PFSK-1 (cell line): ENCODE measurements around the gene TPH1.

Source experiments
- FOXP2 ChIP-seq: optimal IDR thresholded peaks from 2 replicates; pipeline ENCODE3; 2011; ENCODE audit warnings: borderline replicate concordance, control low read depth, inconsistent platforms; ENCODE audit not compliant: insufficient read depth; ENCODE audit errors: extremely low read length, extremely low read depth
- POLR2AphosphoS5 ChIP-seq: IDR thresholded peaks from 2 replicates; pipeline ENCODE4 v1.6.1; 2012; ENCODE audit warnings: low read depth, mild to moderate bottlenecking, control low read depth, low read length, moderate library complexity
- SIN3A ChIP-seq: IDR thresholded peaks from 2 replicates; pipeline ENCODE4 v1.6.1; 2012; ENCODE audit warnings: mild to moderate bottlenecking, low read length, moderate library complexity, borderline replicate concordance; ENCODE audit not compliant: insufficient read depth
- TAF1 ChIP-seq: IDR thresholded peaks from 2 replicates; pipeline ENCODE4 v1.6.1; 2012; ENCODE audit warnings: low read length, control low read depth, borderline replicate concordance; ENCODE audit not compliant: insufficient read depth
- TF ChIP-seq, protein P1 (sequence below), 2 experiments: IDR thresholded peaks; 2 replicates each; pipeline versions ENCODE4 v1.6.1 to v1.8.0; 2011 to 2012; ENCODE audit warnings: low read depth in 2 of 2, low read length in 2 of 2, control low read depth in 1 of 2, inconsistent platforms in 1 of 2, mild to moderate bottlenecking in 1 of 2, moderate library complexity in 1 of 2; ENCODE audit not compliant: insufficient read depth in 1 of 2

The TPH1 gene

DNA sequence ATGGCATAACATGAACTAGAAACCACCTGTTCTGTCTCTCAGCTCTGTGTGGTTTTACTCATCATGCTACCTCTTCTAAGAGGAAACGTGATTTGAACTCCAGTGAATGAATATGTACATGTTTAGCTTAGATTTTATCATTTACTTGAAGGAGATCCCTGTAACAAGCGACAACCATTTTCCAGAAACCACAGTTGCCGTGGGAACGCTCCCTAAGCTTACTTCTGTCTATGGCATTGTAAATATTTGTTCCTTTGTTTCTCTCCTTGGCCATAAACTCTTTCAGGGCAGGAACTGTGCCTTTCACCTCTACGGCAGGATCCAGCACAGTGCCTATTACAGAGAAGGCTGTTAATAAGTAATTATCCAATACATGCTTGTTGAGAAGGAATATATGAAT is 17.1 kb upstream of the TPH1 start:
- TF ChIP-seq POLR2AphosphoS5 = no peak
- TF ChIP-seq FOXP2 = no peak
- no peak for TF ChIP-seq TAF1
- TF ChIP-seq, protein P1, sequence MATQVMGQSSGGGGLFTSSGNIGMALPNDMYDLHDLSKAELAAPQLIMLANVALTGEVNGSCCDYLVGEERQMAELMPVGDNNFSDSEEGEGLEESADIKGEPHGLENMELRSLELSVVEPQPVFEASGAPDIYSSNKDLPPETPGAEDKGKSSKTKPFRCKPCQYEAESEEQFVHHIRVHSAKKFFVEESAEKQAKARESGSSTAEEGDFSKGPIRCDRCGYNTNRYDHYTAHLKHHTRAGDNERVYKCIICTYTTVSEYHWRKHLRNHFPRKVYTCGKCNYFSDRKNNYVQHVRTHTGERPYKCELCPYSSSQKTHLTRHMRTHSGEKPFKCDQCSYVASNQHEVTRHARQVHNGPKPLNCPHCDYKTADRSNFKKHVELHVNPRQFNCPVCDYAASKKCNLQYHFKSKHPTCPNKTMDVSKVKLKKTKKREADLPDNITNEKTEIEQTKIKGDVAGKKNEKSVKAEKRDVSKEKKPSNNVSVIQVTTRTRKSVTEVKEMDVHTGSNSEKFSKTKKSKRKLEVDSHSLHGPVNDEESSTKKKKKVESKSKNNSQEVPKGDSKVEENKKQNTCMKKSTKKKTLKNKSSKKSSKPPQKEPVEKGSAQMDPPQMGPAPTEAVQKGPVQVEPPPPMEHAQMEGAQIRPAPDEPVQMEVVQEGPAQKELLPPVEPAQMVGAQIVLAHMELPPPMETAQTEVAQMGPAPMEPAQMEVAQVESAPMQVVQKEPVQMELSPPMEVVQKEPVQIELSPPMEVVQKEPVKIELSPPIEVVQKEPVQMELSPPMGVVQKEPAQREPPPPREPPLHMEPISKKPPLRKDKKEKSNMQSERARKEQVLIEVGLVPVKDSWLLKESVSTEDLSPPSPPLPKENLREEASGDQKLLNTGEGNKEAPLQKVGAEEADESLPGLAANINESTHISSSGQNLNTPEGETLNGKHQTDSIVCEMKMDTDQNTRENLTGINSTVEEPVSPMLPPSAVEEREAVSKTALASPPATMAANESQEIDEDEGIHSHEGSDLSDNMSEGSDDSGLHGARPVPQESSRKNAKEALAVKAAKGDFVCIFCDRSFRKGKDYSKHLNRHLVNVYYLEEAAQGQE (IDR thresholded peaks at IDR 0.05; ENCODE audit: insufficient read depth in 1 of 2, low read depth in 2 of 2, low read length in 2 of 2) = no peak
- no peak for TF ChIP-seq SIN3A

DNA sequence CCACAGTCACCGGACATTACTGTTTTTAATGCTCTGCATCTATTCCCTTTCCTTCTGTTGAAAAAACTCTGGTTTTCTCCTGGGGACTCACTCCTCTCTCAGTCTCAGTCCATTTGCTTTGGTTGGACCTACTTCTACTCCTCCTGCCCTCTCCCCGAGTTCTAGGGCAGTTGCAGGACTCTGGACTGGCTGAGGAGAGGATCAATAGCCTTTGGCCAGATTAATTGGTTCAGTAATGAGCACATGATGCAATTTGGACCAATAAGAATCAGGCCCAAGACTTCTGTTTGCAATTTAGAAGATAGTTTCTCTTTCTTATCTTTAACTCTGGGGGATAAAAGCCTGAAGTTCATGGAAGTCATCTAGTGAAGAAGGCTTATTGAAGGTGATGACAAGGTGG is 15.3 kb upstream of the TPH1 start:
- TF ChIP-seq POLR2AphosphoS5 (no peak), FOXP2 (no peak), TAF1 (no peak), SIN3A (no peak)
- TF ChIP-seq, protein P1 (IDR thresholded peaks at IDR 0.05; ENCODE audit: insufficient read depth in 1 of 2, low read depth in 2 of 2, low read length in 2 of 2) = no peak

DNA sequence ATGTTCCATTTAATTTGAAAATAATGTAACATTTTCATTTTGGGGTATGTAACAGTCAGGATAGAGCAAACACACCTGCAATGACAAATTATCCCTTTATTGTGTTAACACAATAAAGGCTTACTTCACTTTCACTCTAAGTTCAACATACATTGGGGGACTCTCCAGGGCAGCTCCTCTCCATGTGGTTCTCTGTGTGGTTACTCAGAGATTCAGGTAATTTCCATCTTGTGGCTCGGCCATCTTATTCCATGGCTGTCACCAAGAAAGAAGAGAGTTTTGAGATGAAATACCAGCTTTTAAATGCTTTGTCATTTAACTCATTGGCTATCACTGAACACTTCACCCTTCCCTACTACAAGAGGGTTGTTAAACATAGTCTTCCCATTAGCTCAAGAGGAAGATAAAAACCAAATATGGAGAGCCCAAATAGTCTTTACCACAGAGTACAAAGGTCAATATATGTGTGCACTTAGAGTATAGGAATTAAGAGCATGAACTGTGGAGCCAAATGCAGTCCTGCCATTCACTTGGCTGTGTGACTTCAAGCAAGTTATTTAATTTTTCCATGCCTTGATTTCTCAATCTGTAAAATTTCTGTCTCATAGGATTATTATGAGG is 10.6 kb upstream of the TPH1 start:
- no peak for TF ChIP-seq TAF1
- TF ChIP-seq SIN3A = no peak
- TF ChIP-seq, protein P1 (IDR thresholded peaks at IDR 0.05; ENCODE audit: insufficient read depth in 1 of 2, low read depth in 2 of 2, low read length in 2 of 2) = no peak
- TF ChIP-seq FOXP2 = no peak
- no peak for TF ChIP-seq POLR2AphosphoS5

DNA sequence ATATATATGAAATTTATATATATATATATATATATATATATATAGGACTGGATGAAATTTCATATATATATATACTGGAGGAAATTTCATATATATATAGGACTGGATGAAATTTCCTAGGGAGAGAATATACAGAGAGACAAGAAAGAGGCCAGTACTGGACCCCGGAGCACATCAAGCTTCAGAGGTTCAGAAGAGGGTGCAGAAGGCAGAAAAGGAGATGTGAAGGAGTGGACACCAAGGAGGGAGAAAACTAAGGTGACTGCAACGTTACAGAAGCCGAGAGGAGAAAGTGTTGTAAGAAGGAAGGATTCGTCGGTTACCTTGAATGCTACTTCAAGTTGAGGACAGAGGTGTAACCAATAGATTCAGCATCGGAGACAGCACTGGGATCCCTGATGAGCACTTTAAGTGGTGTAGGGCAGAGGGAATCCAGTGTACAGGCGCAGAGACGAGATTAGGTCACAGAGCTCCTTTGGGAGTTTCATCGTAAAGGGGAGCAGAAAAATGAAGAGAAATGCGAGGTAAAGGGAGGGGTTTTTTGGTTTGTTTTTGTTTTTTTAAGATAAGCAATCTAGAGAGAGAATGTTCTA is 8.5 kb upstream of the TPH1 start:
- TF ChIP-seq SIN3A (no peak), TAF1 (no peak), POLR2AphosphoS5 (no peak), FOXP2 (no peak)

DNA sequence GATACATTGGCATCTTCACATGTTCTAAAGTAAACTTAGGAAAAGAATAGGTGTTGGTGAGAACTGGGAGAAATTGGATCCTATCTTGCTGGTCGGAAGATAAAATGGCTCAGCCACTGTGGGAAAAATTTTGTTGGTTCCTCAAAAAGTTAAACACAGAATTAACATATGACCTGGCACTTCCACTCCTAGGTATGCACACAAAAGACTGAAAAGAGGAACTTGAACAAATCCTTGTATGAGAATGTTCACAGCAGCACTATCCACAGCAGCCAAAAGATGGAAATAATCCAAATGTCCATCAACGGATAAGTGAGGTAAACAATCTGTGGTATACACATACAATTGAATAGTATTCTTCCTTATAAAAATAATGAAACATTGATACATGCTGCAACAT is 4.8 kb upstream of the TPH1 start:
- TF ChIP-seq SIN3A (no peak), TAF1 (no peak)

DNA sequence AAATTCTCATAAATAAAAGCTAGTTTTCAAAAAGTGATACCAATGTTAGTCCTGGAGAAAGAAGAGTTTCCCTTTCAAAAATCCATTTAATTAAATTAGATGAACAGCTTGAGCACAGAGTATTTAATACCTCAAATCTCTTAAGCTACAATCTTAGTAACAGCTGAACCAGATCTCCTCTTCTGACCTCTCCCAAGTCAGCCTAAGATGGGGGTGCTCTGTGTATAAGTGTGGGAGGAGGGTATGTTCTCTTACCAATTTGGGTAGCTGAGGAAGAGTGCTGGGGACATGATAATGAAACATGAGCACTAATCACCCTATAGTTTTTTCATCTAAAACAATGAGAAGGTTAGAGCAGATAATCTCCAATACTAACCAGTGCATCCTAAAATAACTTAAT is 9.6 kb downstream of the TPH1 start:
- TF ChIP-seq TAF1 (no peak), FOXP2 (no peak), POLR2AphosphoS5 (no peak), SIN3A (no peak)
- TF ChIP-seq, protein P1 (IDR thresholded peaks at IDR 0.05; ENCODE audit: insufficient read depth in 1 of 2, low read depth in 2 of 2, low read length in 2 of 2) = no peak
